Measurements from ENCODE around the gene SUPT3H.
"Not testable (repeated sequence)": the region's sequence is repeated elsewhere in the genome, so short reads cannot be mapped to it uniquely, and the experiment has no call there.

SUPT3H gene

DNA sequence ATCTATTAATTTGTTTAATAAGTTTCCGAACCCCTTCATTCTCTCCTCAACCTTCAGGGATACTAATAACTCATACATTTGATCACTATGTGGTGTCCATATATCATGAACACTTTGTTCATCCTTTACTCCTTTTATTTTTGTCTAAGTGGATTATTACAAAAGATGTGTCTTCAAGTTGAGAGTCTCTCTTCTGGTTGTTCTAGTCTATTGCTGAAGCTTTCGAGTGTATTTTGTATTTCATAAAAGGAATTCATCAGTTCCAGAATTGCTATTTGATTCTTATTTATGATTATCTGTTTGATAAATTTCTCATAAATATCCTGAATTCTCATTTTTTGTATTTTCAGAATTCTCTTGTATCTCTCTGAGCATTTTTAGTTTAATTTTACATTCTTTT is 146.1 kb downstream of the SUPT3H start:
- no peak for DNase-seq

DNA sequence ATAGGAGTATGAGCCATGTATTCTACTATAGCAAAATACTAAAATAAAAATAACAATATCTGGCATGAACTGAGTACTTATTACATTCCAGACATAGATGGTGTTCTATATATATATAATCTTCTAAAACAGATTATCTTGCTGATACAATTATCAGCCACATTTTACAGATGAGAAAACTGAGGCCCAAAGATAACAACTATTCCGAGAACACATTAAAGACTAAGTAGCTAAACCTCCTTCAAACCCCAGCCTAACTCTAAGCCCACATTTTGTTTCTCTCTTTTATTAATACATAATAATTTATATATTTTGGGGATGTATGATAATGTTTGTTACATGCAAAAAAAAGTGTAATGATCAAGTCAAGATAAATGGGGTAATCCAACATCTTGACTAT is 148.3 kb downstream of the SUPT3H start:
- no peak for DNase-seq

DNA sequence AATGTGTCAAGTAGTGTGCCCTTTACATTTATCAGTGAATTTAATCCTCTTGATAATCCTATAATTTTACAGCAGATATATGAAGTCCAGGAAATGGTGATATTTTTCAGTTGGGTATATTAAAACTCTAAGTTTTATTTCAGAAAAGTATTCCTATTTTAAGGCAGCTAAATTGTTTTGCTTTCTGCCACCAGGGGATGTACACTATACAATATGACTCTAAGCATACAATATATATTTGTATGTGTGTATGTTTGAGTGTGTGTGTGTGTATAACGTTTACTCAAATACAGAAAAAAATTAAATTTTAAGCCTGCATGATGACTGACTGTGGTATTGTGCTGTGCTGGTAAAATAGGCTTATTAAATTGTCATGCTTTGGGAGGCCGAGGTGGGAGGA is 151.7 kb downstream of the SUPT3H start:
- DNase-seq = no peak

DNA sequence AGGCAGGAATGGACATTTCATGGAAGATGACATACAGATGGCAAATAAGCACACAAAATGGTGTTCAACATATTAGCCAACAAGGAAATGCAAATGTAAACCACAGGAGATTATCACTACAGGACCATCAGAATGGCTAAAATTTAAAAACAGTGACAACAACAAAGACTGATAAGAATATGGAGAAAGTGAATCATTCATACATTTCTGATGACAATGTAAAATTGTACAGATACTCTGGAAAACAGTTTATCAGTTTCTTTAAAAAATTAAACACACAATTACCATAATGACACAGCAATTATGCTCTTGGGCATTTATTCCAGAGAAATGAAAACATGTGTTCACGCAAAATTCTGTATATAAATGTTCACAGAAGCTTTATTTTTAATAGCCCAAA is 155.4 kb downstream of the SUPT3H start:
- DNase-seq = no peak

DNA sequence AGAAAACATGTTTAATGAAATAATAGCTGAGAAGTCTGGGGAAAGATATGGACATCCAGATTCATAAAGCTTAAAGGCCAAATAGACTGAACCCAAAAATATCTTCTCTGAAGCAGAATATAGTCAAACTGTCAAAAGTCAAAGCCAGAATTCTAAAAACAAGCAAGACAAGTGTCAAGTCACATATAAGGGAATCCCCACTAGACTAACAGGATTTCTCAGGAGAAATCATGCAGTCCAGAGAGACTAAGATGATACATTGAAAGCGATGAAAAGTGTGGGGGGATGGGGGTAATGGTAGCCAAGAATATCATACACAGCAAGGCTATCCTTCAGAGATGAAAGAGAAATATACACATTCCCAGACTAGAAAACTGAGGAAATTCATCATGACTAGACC is 162.0 kb downstream of the SUPT3H start:
- no peak for DNase-seq

DNA sequence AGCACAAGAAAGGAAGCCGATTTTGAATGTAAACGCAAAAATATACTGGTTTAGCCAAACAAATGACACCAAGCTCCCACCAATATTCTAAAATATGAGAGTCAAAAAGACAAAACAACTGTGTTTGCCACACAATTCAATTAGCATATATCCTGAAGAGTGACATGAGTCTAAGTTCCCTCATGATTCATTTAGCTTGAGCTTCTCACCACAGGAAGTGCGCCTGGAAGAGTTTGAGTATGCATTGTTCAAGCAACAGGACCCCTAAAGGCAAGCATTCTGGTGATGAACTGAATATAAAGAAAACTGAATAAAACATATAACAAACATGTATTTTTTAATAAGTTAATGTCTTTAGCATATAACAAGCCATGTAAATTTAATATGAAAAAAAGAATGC is 164.8 kb downstream of the SUPT3H start:
- no peak for DNase-seq

DNA sequence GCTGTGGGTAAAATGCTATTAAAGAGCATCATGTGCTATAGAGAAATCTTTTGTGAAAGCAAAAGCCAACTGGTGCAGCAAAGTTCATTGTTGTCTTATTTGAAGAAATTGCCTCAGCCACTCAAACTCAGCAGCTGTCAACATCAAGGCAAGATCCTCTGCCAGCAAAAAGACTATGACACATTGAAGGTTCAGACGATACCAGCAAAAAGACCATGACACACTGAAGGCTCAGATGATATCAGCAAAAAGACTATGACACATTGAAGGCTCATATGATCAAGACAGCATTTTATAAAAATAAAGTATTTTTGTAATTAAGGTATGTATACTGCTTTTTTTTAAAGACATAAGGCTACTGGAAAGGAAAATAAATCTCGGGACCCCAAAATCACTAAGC is 168.0 kb downstream of the SUPT3H start:
- DNase-seq = no peak

DNA sequence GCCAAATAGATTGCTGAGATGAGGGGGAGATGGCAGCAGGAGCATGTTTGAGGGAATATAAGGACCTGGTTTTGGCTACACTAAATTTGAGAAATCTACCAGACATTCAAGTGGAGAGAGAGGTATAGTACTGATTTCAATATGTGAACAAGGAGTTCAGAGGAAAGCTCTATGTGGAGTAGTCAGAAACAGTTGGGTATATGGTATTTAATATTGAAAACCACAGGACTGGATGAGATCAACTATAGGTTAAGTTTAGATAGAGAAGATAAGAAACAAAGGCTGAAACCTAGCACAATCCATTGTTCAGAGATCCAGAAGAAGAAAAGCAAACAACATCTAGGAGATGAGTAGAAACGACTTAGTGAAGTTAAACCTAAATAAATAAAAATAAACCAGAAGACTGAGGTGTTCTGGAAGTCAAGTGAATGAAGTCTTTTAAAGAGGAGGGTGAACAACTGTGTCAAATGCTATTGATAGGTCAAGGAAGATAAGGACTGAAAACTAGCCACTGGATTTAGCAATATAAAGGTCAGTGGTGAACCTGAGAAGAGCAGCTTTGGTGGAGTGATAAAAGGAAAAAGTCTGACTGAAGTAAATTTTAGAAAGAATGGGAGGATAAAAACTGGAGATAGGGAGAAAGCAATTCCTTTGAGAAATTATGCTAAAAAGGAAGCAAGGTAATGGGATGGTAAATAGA is 170.8 kb downstream of the SUPT3H start:
- no peak for DNase-seq

DNA sequence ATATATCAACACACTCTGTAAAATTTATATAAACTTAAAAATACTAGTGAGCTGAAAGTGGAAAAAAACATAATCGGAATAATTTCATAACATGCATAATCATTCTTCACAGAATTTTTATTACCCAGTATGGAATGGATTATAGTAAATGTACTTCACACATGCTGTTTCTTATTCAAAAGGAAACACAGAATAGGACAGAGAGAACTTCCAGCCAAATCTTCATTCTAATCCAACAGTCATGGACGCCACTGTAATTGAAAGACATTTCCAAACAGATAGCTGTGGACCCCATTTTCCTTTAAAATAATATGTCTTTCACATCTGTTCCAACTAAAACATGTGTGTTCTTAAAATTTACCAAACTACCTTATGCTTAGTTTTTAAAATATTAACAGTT is 176.2 kb downstream of the SUPT3H start:
- no peak for DNase-seq

DNA sequence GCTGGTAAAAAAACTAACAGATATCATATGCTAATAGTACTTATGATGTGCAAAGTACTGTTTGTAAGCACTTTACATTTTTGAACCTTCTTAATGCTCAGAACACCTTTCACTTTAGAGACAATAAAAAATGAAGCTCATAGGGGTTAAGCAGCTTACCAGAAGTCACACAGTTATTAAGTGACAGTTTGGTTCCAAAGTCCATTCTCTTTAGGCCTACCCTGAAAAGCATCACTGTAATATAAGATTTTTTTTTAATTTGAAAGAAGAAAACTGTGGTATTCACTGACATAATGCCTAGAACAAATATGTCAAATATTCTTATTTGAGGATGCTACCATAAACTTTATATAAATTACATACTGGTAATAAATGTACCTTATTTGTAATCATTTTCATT is 177.2 kb downstream of the SUPT3H start:
- DNase-seq = no peak

DNA sequence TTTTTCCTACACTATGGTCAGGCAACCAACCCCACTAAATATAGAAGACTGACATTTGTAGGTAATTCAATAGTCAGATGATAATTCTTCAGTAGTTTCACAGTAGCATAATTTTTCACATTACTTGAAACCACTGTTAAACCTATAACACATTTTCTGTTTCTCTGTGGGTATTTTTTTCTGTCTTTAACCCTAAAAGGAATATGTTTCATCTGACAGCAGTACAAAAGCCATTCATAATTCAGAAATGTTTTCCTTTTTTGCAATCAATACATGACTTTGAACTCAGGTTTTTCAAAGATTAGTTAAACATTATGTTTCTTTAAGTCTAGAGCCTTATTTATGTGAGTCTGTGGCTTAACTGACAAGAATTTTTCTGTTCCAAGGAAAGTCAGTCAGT is 178.2 kb downstream of the SUPT3H start:
- DNase-seq = no peak

DNA sequence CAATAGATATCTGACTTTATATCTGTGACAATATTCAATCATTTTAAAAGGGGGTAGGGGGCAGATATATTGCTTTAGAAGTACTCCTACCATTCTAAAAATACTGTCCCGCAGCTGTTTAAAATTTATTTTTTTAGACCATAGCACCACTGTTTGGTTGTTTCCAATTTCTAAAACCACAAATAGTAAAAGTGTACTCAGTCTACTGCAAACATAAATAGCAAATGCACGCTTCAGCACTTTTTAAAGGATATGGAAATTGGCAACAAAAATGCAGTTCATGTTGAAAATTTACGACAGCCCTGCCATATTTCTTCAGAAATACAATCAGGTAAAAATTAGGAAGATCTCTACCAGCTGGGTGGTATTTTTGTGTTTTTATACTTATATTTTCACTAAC is 181.6 kb downstream of the SUPT3H start:
- no peak for DNase-seq

DNA sequence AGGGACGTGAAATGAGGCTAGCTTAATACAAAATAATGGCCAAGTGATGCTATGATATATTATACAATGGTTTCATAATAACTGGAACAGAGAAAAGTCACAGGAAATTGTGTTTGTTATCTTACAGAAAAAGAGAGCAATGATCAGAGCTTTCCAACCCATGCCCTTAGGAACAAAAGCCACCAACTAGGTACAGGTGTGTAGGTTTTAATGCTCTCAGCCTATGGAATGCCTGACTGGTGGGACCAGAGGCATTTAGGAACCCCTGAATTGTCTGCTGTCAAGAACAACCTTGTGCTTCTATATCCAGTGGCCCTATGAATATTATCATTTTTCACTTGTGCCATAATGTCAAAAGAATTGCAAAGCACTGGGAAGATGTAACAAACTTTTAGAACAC is 182.6 kb downstream of the SUPT3H start:
- no peak for DNase-seq

DNA sequence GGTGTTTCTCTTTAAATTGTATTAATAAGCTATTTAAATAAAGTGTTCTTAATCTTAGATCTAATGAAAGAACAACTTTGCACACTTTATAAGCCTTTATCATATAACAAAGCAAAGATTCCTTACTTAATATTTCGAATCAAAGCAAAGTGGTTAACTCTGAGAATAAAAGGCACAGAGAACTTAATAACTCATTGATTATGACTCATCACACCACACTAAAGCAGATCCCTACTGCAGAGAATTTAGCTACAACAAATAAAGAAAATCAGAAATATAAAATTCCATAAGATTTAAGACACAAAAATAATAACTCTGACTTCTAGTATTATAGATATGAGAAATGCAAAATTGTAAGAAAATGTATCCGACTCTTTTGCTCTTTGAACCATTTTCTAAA is 185.2 kb downstream of the SUPT3H start:
- no peak for DNase-seq

DNA sequence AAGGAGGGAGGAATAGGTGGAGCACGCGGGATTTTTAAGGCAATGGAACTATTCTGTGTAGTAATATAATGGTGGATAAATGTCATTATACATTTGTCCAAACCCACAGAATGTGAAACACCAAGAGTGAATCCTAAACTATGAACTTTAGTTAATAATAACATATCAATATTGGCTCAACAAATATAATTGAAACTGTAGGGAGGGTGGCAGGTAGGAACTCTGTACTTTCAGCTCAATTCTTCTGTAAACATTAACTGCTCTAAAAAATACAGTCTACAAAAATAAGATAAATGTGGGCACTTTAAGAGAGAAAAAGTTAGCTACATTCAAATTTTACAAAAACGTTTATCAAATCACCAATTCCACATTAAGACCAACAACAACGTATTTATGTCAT is 186.3 kb downstream of the SUPT3H start:
- DNase-seq = no peak

DNA sequence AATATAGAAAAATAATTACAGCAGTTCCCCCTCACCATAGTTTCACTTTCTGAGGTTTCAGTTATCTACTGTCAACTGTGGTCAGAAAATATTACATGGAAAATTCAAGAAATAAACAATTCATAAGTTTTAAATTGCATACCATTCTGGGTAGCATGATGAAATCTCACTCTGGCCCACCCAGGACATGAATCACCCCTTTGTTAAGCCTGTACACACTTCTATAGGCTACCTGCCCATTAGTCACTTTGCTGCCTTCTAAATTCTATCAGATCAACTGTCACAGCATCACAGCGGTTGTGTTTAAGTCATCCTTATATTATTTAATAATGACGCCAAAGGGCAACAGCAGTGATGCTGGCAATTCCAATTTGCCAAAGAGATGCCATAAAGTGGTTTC is 189.9 kb downstream of the SUPT3H start:
- DNase-seq = no peak

DNA sequence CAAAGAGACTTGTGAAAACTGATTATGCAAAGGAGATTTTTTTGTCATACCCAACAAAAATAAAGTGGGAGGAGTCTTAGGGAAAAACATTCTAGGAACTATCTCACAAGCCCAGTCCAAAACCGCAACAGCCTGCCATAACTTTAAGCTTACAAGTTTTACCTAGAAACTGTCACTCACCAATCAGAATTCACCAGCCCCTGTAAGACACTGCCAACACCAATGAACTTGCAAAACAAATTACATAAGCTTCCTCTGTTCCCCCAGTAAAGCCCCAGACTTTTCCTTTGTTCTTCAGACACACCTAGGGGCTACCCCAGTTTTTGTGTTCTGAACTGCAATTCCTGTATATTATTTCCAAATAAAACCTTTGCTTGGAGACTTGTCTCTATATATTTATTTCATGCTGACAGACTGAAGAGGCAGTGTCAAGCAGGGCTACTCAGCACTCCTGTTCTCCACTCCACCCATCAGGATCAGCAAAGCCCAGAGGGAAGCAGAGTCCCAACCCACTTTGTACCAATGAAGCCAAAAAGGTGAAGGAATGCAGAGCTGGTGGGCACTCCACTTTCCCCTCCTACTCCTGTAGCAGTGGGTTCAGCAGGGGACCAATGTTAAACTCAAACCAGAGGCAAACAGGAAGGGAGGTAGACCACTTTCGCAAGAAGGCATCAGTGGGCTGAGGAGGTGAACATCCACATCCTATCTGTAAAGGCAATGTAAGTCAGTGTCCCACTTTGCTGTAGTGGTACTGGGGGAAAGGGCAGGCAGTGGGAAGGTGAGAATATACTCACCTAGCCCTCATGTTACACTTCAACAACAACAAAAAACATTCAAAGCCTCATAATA is 192.1 kb downstream of the SUPT3H start:
- DNase-seq = no peak

DNA sequence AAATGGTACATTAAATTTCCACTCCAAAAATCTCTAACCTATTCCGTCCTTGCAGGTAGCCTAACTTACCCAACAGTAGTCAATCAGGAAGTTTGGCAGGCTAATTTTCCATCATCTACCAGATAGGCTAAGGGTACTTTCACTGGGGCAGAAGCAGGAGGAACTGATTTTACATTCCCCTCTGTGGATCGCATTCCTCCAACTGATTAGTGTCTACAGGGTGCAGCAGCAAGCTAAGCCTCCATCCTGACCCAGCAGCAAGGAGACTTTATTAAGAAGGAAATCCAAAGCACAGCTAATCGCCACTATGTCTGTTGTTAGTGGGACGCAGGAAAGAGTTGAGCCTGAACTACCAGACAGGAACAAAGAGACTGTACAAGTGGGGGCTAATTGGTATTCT is 192.8 kb downstream of the SUPT3H start:
- DNase-seq = no peak

DNA sequence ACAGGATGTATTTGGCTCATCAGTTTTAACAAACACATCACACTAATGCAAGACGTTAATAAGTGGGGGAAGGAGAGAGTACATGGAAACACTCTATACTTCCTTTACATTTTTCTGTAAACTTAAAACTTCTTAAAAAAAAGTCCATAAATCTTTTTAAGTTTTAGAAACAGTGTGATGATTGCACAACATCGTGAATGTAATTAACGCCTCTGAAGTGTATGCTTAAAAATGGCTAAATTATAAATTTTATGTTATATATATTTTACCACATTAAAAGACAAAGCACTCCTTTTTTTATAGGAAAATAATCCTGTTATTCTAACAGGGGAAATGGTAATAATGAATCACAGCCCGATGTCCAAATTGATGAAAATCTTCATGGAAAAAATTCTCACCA is 193.7 kb downstream of the SUPT3H start:
- DNase-seq = no peak

DNA sequence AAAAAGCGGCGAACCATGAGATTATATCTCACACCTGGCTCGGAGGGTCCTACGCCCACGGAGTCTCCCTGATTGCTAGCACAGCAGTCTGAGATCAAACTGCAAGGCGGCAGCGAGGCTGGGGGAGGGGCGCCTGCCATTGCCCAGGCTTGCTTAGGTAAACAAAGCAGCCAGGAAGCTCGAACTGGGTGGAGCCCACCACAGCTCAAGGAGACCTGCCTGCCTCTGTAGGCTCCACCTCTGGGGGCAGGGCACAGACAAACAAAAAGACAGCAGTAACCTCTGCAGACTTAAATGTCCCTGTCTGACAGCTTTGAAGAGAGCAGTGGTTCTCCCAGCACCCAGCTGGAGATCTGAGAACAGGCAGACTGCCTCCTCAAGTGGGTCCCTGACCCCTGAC is 201.4 kb downstream of the SUPT3H start:
- not testable (repeated sequence) for DNase-seq

DNA sequence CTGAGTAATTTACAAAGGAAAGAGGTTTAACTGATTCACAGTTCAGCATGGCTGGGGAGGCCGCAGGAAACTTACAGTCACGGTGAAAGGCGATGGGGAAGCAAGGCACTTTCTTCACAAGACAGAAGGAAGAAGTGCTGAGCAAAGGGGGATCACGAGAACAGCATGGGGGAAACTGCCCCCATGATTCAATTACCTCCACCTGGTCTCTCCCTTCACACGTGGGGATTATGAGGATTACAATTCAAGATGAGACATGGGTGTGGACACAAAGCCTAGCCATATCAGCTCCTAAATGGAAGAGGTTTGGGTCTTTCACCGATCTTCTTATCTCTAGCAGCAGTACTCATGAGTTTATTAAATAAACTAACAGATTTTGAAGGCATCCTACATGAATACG is 202.5 kb downstream of the SUPT3H start:
- DNase-seq = no peak

DNA sequence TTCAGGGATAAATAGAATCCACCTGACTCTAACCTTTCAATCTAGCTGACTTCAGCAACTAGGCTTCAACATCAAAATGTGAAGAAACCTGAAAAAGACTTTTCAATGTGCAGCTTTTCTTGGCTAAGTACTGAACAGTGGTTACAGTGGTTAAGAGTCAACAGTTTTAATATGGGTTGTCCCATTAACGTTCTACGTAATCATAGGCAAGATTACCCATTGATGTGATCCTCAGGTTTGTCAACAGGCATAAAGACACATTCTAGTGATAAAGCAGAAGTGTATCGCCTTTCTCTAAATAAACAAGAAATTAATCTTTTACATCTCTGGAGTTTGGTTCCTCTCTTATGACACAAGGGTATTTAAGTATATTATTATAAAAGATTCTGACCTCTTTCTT is 203.7 kb downstream of the SUPT3H start:
- no peak for DNase-seq

DNA sequence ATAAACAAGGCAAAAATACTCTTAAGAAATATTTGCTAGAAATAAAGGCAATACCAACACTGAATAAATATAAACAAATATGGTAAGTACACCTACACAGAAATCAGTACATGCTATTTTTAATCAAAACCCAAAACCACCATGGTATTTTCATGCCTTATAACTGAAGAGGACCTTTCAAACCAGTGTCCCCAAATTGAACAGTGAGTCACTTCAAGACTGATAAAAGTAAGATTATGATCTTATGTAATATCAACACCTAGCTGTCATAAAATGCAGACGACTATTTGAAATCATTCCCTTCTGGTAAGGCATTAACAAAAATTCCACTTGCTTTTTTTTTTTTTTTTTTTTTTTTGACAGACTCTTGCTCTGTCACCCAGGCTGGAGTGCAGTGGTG is 206.4 kb downstream of the SUPT3H start:
- DNase-seq = no peak

DNA sequence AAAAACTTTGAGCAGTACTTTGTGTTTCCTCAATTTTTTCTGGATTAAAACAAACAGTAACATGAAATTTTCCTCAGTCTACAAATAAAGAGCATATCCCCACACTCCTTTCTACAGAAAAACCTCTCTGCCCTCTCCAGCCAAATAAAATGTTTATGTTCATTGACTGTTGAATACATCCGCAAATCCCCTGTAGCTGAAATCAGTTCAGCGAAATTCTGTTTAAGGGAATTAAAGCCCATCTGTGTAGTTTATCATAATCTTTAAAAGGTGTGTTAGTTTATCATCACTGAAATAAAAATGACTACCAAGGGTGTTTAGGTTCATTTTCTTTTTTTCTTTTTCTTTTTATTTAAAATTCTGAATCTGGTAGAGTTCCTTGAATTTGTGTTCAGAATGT is 207.4 kb downstream of the SUPT3H start:
- DNase-seq = no peak

DNA sequence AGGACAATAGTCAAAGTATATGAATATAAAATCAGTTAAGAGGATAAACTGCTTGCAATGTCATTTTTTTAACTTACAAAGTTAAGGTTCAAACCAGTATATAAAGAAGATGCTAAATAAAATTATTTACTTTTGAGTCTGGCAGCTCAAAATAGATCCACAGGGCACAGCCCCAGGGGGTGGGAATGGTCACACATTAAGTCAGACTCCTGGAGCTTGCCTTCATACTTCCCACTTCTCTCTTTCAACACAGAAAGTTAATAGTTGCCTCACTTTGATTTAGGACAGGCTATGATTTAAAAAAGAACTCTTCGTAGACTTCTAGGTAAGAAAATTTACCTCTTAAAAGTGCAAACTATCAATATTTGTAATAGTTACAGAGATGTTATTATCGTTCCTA is 207.9 kb downstream of the SUPT3H start:
- DNase-seq = no peak
